Measurements from ENCODE around the gene KRT74. TPM values are rescaled to one million over a fixed set of nuclear protein-coding genes. Genes with fewer than 3 reads are reported as not detected.

The KRT74 gene
- total RNA-seq (not detected), polyA plus RNA-seq (ENCODE audit: insufficient read depth in 1 of 8, insufficient read length in 8 of 8, low replicate concordance in 1 of 8) (under 1 TPM in 1 of 8 donors, not detected in 7; 0.09 TPM)
- long read RNA-seq, donor 1 = 0 reads
- long read RNA-seq, donor 2 = 0 reads
- long read RNA-seq, donor 3 = 0 reads
- long read RNA-seq, donor 4 = 0 reads
- long read RNA-seq, donor 5 = 0 reads
- long read RNA-seq, donor 6 = 0 reads
- long read RNA-seq, donor 7 = 0 reads
- long read RNA-seq, donor 8 = 0 reads
- long read RNA-seq, donor 9 = 0 reads
- long read RNA-seq, donor 10 = 0 reads
- long read RNA-seq, donor 11 = 0 reads

GRCh38 chr12:52573743-52574142 is at the start of gene KRT74:
KRT74 (minus strand) TSS chr12:52573843; CDS start chr12:52573777, 66 bp downstream.
- H3K36me3 ChIP-seq (ENCODE audit: control insufficient read depth, insufficient read depth, low read length) = no peaks in the 10 kb centered on the region
- no peaks in the 10 kb centered on the region for H3K4me1 ChIP-seq (ENCODE audit: control insufficient read depth, insufficient read depth, low read length)
- no peaks in the 10 kb centered on the region for H3K9me3 ChIP-seq (replicated peaks; ENCODE audit: control insufficient read depth, low read depth, low read length)
- no peak for DNase-seq
- H3K27me3 ChIP-seq (ENCODE audit: control insufficient read depth, insufficient read depth, low read length) = peaks cover 12% of the 10 kb centered on the region
- no peak within 1 kb of the TSS for H3K27ac ChIP-seq (ENCODE audit: low read length)
- no peak within 1 kb of the TSS for H3K4me3 ChIP-seq (ENCODE audit: low read length)
- no CpG with 5 or more reads among the region's 3 CpGs for WGBS (ENCODE audit: insufficient coverage)

GRCh38 chr12:52622349-52622748 is 48.7 kb upstream of the KRT74 start:
- no peak for DNase-seq
- H3K27me3 ChIP-seq (ENCODE audit: control insufficient read depth, insufficient read depth, low read length) = peaks cover 7% of the 10 kb centered on the region
- H3K9me3 ChIP-seq (replicated peaks; ENCODE audit: control insufficient read depth, low read depth, low read length) = no peaks in the 10 kb centered on the region
- H3K4me3 ChIP-seq (ENCODE audit: low read length) = no peak overlapping the region
- no peak overlapping the region for H3K27ac ChIP-seq (ENCODE audit: low read length)
- H3K4me1 ChIP-seq (ENCODE audit: control insufficient read depth, insufficient read depth, low read length) = no peaks in the 10 kb centered on the region
- WGBS (ENCODE audit: insufficient coverage) = no CpG with 5 or more reads among the region's 5 CpGs
- H3K36me3 ChIP-seq (ENCODE audit: control insufficient read depth, insufficient read depth, low read length) = no peaks in the 10 kb centered on the region

- no peaks in the 10 kb centered on the region for H3K9me3 ChIP-seq (replicated peaks; ENCODE audit: control insufficient read depth, low read depth, low read length)
- no peak overlapping the region for H3K4me3 ChIP-seq (ENCODE audit: low read length)
- H3K36me3 ChIP-seq (ENCODE audit: control insufficient read depth, insufficient read depth, low read length) = no peaks in the 10 kb centered on the region
- DNase-seq = no peak
- no peak overlapping the region for H3K27ac ChIP-seq (ENCODE audit: low read length)
- WGBS (ENCODE audit: insufficient coverage) = 85% methylated on average over 1 of the region's 2 CpGs
- H3K27me3 ChIP-seq (ENCODE audit: control insufficient read depth, insufficient read depth, low read length) = peaks cover 13% of the 10 kb centered on the region
- H3K4me1 ChIP-seq (ENCODE audit: control insufficient read depth, insufficient read depth, low read length) = no peaks in the 10 kb centered on the region
Observed at GRCh38 chr12:52618866-52619265, 45.2 kb upstream of the KRT74 start.

GRCh38 chr12:52618216-52618615 is 44.6 kb upstream of the KRT74 start, which contains the start of gene KRT73:
KRT73 (minus strand) TSS chr12:52618559; CDS start chr12:52618524, 35 bp downstream.
- H3K36me3 ChIP-seq (ENCODE audit: control insufficient read depth, insufficient read depth, low read length) = no peaks in the 10 kb centered on the region
- DNase-seq = no peak
- peaks cover 13% of the 10 kb centered on the region for H3K27me3 ChIP-seq (ENCODE audit: control insufficient read depth, insufficient read depth, low read length)
- no peaks in the 10 kb centered on the region for H3K9me3 ChIP-seq (replicated peaks; ENCODE audit: control insufficient read depth, low read depth, low read length)
- WGBS (ENCODE audit: insufficient coverage) = 87% methylated on average over 10 of the region's 14 CpGs
- H3K4me3 ChIP-seq (ENCODE audit: low read length) = no peak within 1 kb of the TSS
- no peaks in the 10 kb centered on the region for H3K4me1 ChIP-seq (ENCODE audit: control insufficient read depth, insufficient read depth, low read length)
- no peak within 1 kb of the TSS for H3K27ac ChIP-seq (ENCODE audit: low read length)

- Histone ChIP-seq H3K9me3 (replicated peaks; ENCODE audit: control insufficient read depth, low read depth, low read length) (no peaks in the 10 kb centered on the region), H3K36me3 (ENCODE audit: control insufficient read depth, insufficient read depth, low read length) (no peaks in the 10 kb centered on the region), H3K4me1 (ENCODE audit: control insufficient read depth, insufficient read depth, low read length) (no peaks in the 10 kb centered on the region), H3K27ac (ENCODE audit: low read length) (no peak overlapping the region), H3K4me3 (ENCODE audit: low read length) (no peak overlapping the region), H3K27me3 (ENCODE audit: control insufficient read depth, insufficient read depth, low read length) (peaks cover 13% of the 10 kb centered on the region)
- no peak for DNase-seq
- WGBS (ENCODE audit: insufficient coverage) = 86% methylated on average over 6 of the region's 7 CpGs
Observed at GRCh38 chr12:52617403-52617785, 43.8 kb upstream of the KRT74 start.

DNA sequence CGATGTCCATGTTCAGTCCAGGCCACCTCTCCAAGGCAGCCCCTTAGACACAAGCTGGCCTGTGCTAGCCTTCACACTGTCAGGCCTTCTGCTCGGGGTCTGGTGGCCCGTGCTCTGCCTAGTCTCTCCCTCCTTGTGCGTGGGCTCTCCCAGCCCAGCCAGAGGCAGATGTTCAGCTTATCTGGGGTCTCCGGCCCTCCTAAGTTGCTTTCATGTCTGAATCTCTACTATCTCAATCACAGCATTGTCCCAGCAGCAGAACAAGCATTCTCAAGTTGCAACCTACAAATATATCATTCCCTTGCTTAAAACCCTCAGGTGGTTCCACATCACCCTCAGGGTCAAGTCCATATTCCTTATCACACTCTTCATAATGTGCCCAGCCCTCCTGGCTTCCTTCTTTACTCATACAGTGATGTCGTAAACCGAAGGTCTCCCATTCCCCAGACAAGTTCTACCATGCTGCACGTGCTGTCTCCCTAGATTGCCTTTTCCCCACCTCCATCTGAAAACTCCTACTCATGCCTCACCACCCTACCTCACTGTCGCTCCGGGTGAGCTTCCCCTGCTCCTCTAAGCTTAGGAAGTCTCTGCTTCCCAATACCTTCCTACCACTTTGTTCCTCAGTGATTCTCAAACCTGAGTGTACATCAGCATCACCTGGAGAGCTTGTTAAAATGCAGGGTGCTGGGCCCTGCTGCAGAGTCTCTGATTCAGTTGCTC is 43.2 kb upstream of the KRT74 start:
- no peaks in the 10 kb centered on the region for H3K4me1 ChIP-seq (ENCODE audit: control insufficient read depth, insufficient read depth, low read length)

GRCh38 chr12:52615912-52616311 is 42.3 kb upstream of the KRT74 start:
- Histone ChIP-seq H3K27ac (ENCODE audit: low read length) (no peak overlapping the region), H3K4me1 (ENCODE audit: control insufficient read depth, insufficient read depth, low read length) (no peaks in the 10 kb centered on the region), H3K4me3 (ENCODE audit: low read length) (no peak overlapping the region), H3K36me3 (ENCODE audit: control insufficient read depth, insufficient read depth, low read length) (no peaks in the 10 kb centered on the region), H3K9me3 (replicated peaks; ENCODE audit: control insufficient read depth, low read depth, low read length) (no peaks in the 10 kb centered on the region), H3K27me3 (ENCODE audit: control insufficient read depth, insufficient read depth, low read length) (peaks cover 19% of the 10 kb centered on the region)
- WGBS (ENCODE audit: insufficient coverage) = 89% methylated on average over 5 of the region's 9 CpGs
- DNase-seq = no peak

More for the DNA sequence above, 43.2 kb upstream of the KRT74 start:
- no peaks in the 10 kb centered on the region for H3K36me3 ChIP-seq (ENCODE audit: control insufficient read depth, insufficient read depth, low read length)
- WGBS (ENCODE audit: insufficient coverage) = 77% methylated on average over 10 of the region's 10 CpGs
- no peak for DNase-seq
- H3K27me3 ChIP-seq (ENCODE audit: control insufficient read depth, insufficient read depth, low read length) = peaks cover 13% of the 10 kb centered on the region
- H3K4me3 ChIP-seq (ENCODE audit: low read length) = no peak overlapping the region
- no peak overlapping the region for H3K27ac ChIP-seq (ENCODE audit: low read length)
- no peaks in the 10 kb centered on the region for H3K9me3 ChIP-seq (replicated peaks; ENCODE audit: control insufficient read depth, low read depth, low read length)

DNA sequence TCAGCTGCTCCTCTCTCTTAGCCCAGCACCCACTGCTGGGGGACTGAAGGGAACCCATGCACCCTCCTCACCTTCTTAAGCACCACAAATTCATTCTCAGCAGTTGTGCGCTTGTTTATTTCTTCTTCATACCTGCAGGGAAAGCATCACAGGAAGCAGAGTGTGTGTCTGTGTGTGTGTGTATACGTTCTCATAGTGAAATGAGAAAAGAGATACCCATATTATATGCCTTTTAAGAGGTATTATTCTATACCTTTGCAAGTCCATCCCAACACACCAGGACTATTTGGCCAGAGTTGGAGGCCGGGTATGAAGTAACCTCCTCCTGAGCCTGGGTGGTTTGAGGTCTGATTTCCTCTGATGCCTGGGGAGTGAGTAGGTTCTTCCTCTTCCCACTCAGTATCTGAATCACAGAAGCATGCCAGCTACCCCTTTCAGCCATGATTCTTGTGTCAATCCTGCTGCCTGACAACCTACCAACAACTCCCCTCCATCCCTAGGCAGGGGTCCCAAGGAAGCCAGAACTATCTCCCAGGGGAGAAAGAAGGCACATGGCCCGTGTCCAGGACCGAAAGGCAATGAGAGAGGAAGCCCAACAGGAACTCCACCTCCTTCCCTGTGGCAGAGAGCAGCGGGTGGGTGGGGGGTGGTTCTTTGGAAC is 41.7 kb upstream of the KRT74 start:
- H3K4me1 ChIP-seq (ENCODE audit: control insufficient read depth, insufficient read depth, low read length) = no peaks in the 10 kb centered on the region
- H3K27me3 ChIP-seq (ENCODE audit: control insufficient read depth, insufficient read depth, low read length) = peaks cover 24% of the 10 kb centered on the region
- no CpG with 5 or more reads among the region's 6 CpGs for WGBS (ENCODE audit: insufficient coverage)
- no peaks in the 10 kb centered on the region for H3K36me3 ChIP-seq (ENCODE audit: control insufficient read depth, insufficient read depth, low read length)
- no peak overlapping the region for H3K4me3 ChIP-seq (ENCODE audit: low read length)
- no peak overlapping the region for H3K27ac ChIP-seq (ENCODE audit: low read length)
- no peaks in the 10 kb centered on the region for H3K9me3 ChIP-seq (replicated peaks; ENCODE audit: control insufficient read depth, low read depth, low read length)
- no peak for DNase-seq

DNA sequence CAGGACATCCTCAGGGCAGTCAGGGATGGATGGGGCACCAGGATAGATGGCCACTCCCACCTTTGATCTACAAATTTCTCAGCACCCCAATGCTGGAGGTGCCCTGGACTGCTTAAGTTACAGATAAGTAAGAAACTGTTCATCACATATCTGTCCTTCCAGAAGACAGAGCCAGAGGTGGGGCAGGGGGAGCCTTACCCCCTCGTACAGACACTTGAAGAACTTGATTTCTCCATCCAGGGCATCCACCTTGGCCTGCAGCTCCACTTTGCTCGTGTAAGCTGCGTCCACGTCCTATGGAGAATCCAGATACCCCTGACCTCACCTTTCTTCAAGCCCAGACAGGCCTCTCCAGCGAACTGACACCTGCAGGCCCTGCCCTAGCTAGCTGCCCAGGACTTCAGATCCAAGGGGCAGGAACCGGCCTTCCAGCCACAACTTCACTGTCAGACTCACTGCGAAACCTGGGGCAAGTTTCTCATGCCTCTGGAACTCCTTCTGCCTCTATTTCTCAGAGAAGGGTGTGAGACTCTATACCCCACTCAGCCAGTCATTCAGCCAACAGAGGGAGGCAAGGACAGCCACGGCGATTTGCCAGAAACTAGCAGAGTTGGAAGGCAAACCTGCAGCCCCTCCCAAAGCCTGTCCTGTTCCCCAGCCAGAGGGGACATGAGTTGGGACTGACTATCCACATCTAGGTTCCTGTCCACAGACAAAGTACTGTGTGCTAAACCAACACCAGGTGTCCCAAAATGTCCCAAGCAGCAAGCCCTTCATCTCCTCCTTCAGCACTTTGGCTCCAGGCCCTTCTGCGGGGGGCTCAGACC is 41.0 kb upstream of the KRT74 start:
- WGBS (ENCODE audit: insufficient coverage) = 80% methylated on average over 9 of the region's 10 CpGs
- H3K36me3 ChIP-seq (ENCODE audit: control insufficient read depth, insufficient read depth, low read length) = no peaks in the 10 kb centered on the region
- H3K27me3 ChIP-seq (ENCODE audit: control insufficient read depth, insufficient read depth, low read length) = peaks cover 28% of the 10 kb centered on the region
- no peaks in the 10 kb centered on the region for H3K4me1 ChIP-seq (ENCODE audit: control insufficient read depth, insufficient read depth, low read length)
- H3K4me3 ChIP-seq (ENCODE audit: low read length) = no peak overlapping the region
- no peaks in the 10 kb centered on the region for H3K9me3 ChIP-seq (replicated peaks; ENCODE audit: control insufficient read depth, low read depth, low read length)
- no peak for DNase-seq
- H3K27ac ChIP-seq (ENCODE audit: low read length) = no peak overlapping the region
